Glutamatergic neuron (in vitro differentiated cells): ENCODE results near the gene MYCT1. TPM values are rescaled to one million over a fixed set of nuclear protein-coding genes. Genes with fewer than 3 reads are reported as not detected.

Experiments
- DNase-seq: peaks from one replicate; pipeline ENCODE4 v3.0.0; 2022
- H3K27ac Mint-ChIP-seq: one replicate; pipeline ENCODE4 v1.8.0; 2020; ENCODE audit warnings: mild to moderate bottlenecking, mixed read lengths, inconsistent platforms; ENCODE audit not compliant: unreplicated experiment
- H3K27me3 Mint-ChIP-seq: one replicate; pipeline ENCODE4 v1.8.0; 2020; ENCODE audit warnings: mild to moderate bottlenecking, moderate library complexity, mixed read lengths, inconsistent platforms; ENCODE audit not compliant: unreplicated experiment
- H3K36me3 Mint-ChIP-seq: one replicate; pipeline ENCODE4 v1.8.0; 2020; ENCODE audit warnings: mild to moderate bottlenecking, mixed read lengths, inconsistent platforms; ENCODE audit not compliant: unreplicated experiment
- H3K4me1 Mint-ChIP-seq: one replicate; pipeline ENCODE4 v1.8.0; 2020; ENCODE audit warnings: mild to moderate bottlenecking, low read depth, mixed read lengths, inconsistent platforms; ENCODE audit not compliant: unreplicated experiment
- H3K4me3 Mint-ChIP-seq: one replicate; pipeline ENCODE4 v1.8.0; 2020; ENCODE audit warnings: mild to moderate bottlenecking, mixed read lengths, inconsistent platforms; ENCODE audit not compliant: unreplicated experiment
- H3K9me3 Mint-ChIP-seq: one replicate; pipeline ENCODE4 v1.8.0; 2020; ENCODE audit warnings: mild to moderate bottlenecking, moderate library complexity, mixed read lengths, inconsistent platforms; ENCODE audit not compliant: unreplicated experiment
- total RNA-seq: library from RNA; stranded (reverse); fragmentation: NEBNext Ultra II Directional; extraction: Animal tissue kit (Norgen Biotek cat#: 25700); gene quantifications from one replicate; pipeline ENCODE4 v1.2.1, GENCODE V29; 2021; ENCODE audit not compliant: unreplicated experiment
- TF ChIP-seq, protein P1 (sequence below): fragments of 200-600 bp; sonication (generic); IDR thresholded peaks from one replicate; pipeline ENCODE4 v1.5.0; 2021; ENCODE audit not compliant: partially characterized antibody, unreplicated experiment

MYCT1 gene
- total RNA-seq, 1 donor from 2014 or later, result not detected

DNA sequence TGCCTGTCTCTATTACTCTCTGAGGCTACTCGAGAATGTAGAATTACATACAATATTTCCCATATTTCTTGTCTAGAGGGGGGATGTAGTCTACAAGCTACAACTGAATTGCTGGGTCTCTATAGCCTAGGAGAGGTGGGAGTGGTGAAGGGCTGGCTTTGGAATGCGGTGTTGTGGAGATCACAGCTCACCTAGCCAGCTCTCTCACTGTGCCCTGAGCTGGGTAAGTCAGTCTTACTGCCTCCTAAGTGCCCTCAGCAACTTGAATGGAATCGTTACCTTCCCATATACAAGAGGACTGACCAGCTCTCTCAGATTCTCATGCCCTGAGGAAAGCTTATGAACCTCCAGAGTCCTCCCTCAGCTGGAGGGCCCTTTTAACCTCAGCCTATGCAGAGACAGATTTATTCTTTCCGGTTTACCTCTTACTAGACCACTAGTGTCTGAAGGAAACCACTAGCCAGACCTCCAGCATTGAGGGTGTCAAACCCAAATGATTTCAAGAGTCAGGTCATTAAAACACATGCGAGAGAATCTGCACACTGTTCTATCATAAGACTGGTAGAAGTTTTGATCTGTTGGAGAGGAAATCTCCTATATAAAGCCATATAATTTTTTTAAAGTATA lies 73.5 kb downstream of the MYCT1 start:
- no peak overlapping the region for H3K4me3 Mint-ChIP-seq
- no peaks in the 10 kb centered on the region for H3K27me3 Mint-ChIP-seq
- TF ChIP-seq, protein P1, sequence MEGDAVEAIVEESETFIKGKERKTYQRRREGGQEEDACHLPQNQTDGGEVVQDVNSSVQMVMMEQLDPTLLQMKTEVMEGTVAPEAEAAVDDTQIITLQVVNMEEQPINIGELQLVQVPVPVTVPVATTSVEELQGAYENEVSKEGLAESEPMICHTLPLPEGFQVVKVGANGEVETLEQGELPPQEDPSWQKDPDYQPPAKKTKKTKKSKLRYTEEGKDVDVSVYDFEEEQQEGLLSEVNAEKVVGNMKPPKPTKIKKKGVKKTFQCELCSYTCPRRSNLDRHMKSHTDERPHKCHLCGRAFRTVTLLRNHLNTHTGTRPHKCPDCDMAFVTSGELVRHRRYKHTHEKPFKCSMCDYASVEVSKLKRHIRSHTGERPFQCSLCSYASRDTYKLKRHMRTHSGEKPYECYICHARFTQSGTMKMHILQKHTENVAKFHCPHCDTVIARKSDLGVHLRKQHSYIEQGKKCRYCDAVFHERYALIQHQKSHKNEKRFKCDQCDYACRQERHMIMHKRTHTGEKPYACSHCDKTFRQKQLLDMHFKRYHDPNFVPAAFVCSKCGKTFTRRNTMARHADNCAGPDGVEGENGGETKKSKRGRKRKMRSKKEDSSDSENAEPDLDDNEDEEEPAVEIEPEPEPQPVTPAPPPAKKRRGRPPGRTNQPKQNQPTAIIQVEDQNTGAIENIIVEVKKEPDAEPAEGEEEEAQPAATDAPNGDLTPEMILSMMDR, result no peak
- no peak for DNase-seq
- no peaks in the 10 kb centered on the region for H3K36me3 Mint-ChIP-seq
- peaks cover 8% of the 10 kb centered on the region for H3K4me1 Mint-ChIP-seq
- no peaks in the 10 kb centered on the region for H3K9me3 Mint-ChIP-seq
- no peak overlapping the region for H3K27ac Mint-ChIP-seq

Other genes with a start within 250 kb of the MYCT1 start
- 23.4 TPM for gene SYNE1, start 60.5 kb upstream of the MYCT1 start, total RNA-seq
- not detected for gene VIP, start 52.9 kb downstream of the MYCT1 start, total RNA-seq